Activated CD8-positive, alpha-beta T cell treated with anti-CD3 and anti-CD28 coated beads, Interleukin-2, amount 10 ng/mL, durations not matched to agents 7 days and 5 days (primary cell): Measurements from ENCODE around the gene CDCA5. TPM values are rescaled to one million over a fixed set of nuclear protein-coding genes. Genes with fewer than 3 reads are reported as not detected.
"Not testable (repeated sequence)": the region's sequence is repeated elsewhere in the genome, so short reads cannot be mapped to it uniquely, and the experiment has no call there.

Source experiments
- ATAC-seq: fragments of 150-1000 bp; cut with Tn5 transposase; one replicate; pipeline ENCODE4 v1.10.0; 2021; ENCODE audit warnings: moderate library complexity
- CTCF ChIA-PET: fragments of 350-600 bp; sonication (Branson Sonifier 250); formaldehyde crosslinking; loops from one replicate; lab custom pipeline; 2021; ENCODE audit warnings: antibody characterized with exemption; lab: Charles Lee
- POLR2A ChIA-PET: fragments of 350-600 bp; sonication (Branson Sonifier 250); formaldehyde crosslinking; loops from one replicate; lab custom pipeline; 2021; ENCODE audit warnings: antibody characterized with exemption; lab: Charles Lee
- DNase-seq: peaks from one replicate; pipeline ENCODE4 v3.0.0-alpha.2; 2020
- H3K27ac Mint-ChIP-seq: one replicate; pipeline ENCODE4 v1.8.0; 2021; ENCODE audit warnings: mild to moderate bottlenecking, mixed read lengths
- H3K27me3 Mint-ChIP-seq: one replicate; pipeline ENCODE4 v1.8.0; 2021; ENCODE audit warnings: low read depth, mixed read lengths
- H3K36me3 Mint-ChIP-seq: one replicate; pipeline ENCODE4 v1.8.0; 2021; ENCODE audit warnings: low read depth, mixed read lengths
- H3K4me1 Mint-ChIP-seq: one replicate; pipeline ENCODE4 v1.8.0; 2021; ENCODE audit warnings: low read depth, mixed read lengths
- H3K4me3 Mint-ChIP-seq: one replicate; pipeline ENCODE4 v1.8.0; 2021; ENCODE audit warnings: mild to moderate bottlenecking, mixed read lengths
- H3K9me3 Mint-ChIP-seq: one replicate; pipeline ENCODE4 v1.8.0; 2022; ENCODE audit warnings: mixed read lengths; ENCODE audit not compliant: insufficient read depth
- total RNA-seq, 2 experiments: library from RNA; stranded (reverse); gene quantifications; one replicate each; pipeline ENCODE4 v1.2.3, GENCODE V29; 2021

The CDCA5 gene
- total RNA-seq, 2 experiments from 2014 or later = 127 to 129 TPM

GRCh38 chr11:65127473-65128181 lies 43.8 kb upstream of the CDCA5 start:
- no peak for DNase-seq
- Mint-ChIP-seq H3K4me3 (no peak overlapping the region), H3K27ac (no peak overlapping the region), H3K4me1 (peaks cover 20% of the 10 kb centered on the region), H3K27me3 (no peaks in the 10 kb centered on the region), H3K36me3 (peaks cover 51% of the 10 kb centered on the region), H3K9me3 (no peaks in the 10 kb centered on the region)
- CTCF ChIA-PET = no interaction called here
- POLR2A ChIA-PET = interaction anchor here (0.5 to 2.0 kb wide), 3 partner anchors 10 to 1809 kb away, joined by 3 to 5 read pairs (median 3); partner anchors contain the start of gene ZNHIT2
- ATAC-seq = no peak

DNA sequence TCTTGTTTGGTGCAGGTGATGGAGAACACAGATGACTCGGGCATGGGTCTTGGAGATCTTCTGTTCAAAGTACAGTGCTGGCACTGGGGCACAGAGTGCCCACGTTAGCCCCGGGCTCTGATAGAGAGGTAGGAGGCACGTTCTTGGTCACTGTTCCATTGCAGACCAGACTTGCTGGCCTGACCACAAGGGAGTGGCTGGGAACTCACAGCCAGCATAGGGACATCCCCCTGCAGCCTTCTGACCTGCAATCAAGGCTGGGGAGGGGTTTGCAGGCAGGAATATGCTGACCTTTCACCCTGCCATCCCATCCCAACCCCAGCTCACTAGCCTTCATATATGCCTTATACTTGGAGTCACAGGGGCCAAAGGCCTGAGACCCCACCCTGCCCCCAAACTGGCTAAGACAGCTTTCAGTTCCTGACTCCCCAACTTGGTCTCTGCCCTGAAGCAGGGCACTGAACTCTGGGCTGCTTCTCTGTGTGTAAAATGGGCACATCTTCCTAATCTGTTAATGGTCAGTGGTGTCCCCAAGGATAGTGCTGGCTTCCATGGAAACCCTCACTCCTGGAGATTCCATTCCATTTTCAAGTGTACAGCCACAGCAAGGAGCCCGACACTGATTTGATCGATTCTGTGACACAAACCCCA lies 42.9 kb upstream of the CDCA5 start:
- Mint-ChIP-seq H3K4me3 (no peak overlapping the region), H3K36me3 (peaks cover 51% of the 10 kb centered on the region), H3K27me3 (no peaks in the 10 kb centered on the region), H3K27ac (no peak overlapping the region), H3K9me3 (no peaks in the 10 kb centered on the region), H3K4me1 (peaks cover 16% of the 10 kb centered on the region)
- DNase-seq (no peak), ATAC-seq (no peak)
- ChIA-PET CTCF (no interaction called here), POLR2A (interaction anchor here (1.1 to 2.0 kb wide), 2 partner anchors 9 to 112 kb away, joined by 3 to 5 read pairs; partner anchors contain the start of gene ZNHIT2)

DNA sequence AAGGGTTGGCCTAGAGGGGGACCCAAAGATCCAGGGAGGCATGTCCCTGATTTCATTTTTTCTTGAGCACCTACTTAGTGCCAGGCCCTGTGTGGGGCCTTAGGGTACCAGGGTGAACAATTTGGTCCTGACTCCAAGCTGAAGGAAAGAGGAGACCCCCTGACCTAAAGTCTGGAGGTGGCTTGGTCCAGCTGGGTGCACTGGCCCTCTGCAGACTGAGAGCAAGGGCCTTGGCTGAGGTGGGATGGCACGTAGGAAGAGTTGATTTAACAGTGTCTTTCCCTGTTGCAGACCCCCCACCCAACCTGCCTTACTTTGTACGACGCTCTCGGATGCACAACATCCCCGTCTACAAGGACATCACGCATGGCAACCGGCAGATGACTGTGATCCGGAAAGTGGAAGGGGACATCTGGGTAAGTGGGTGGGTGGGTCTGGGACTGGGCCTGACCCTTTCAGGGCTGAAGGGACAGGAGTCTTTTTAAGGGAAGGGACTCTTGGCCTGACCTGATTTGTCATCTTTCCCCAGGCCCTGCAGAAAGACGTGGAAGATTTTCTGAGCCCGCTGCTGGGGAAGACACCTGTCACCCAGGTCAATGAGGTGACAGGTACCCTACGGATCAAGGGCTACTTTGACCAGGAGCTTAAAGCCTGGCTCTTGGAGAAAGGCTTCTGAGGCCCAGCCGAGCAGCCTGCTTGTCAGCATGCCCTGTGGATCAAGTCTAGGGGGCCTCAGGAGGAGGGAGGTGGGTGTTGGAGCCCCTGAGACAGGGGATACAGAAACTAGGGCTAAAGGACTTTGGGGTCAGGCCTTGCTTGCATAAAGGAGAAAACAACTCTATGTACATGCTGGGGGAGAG lies 41.6 kb upstream of the CDCA5 start:
- ATAC-seq (no peak), DNase-seq (no peak)
- Mint-ChIP-seq H3K27ac (no peak overlapping the region), H3K27me3 (no peaks in the 10 kb centered on the region), H3K9me3 (no peaks in the 10 kb centered on the region), H3K4me3 (no peak overlapping the region), H3K4me1 (peaks cover 26% of the 10 kb centered on the region), H3K36me3 (peaks cover 55% of the 10 kb centered on the region)
- CTCF ChIA-PET = no interaction called here
- POLR2A ChIA-PET = interaction anchor here (0.6 to 1.8 kb wide), 3 partner anchors 10 to 350 kb away, joined by 4 to 5 read pairs (median 4); no protein-coding TSS in a partner anchor

DNA sequence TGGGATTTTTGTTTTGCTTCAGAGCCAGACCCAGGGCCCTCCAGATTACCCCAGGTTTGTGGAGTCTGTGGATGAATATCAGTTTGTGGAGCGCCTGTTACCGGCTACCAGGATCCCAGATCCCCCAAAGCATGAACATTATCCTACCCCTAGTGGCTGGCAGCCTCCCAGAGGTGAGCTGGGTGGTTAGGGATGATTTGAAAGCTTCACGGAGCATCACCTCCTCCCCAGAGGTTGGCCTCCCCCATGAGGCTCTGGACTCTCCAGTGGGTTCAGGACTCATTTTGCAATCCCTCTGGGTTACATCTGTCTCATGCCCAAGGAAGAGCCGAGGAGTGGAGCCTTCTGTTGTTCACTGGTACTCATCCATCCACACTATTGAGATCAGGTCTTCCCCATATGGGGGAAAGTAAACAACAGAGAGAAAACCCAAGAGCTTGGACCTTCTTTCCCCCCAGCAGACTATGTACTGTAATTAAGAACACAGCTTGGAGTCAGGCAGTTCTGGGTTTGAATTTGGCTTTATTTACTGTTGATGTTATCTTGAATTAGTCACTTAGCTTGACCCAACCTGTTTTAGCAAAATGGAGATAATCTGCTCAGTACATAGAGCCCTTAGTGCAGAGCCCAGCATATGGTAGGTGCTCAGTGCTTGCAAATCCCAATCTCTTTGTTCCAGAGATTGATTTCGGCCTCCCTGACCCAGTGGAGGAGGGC lies 40.8 kb upstream of the CDCA5 start:
- ATAC-seq (no peak), DNase-seq (no peak)
- no peaks in the 10 kb centered on the region for H3K9me3 Mint-ChIP-seq
- no peak overlapping the region for H3K4me3 Mint-ChIP-seq
- peaks cover 34% of the 10 kb centered on the region for H3K4me1 Mint-ChIP-seq
- H3K27me3 Mint-ChIP-seq = no peaks in the 10 kb centered on the region
- ChIA-PET POLR2A (interaction anchor here (0.6 to 1.8 kb wide), 3 partner anchors 11 to 350 kb away, joined by 4 to 5 read pairs (median 4); no protein-coding TSS in a partner anchor), CTCF (no interaction called here)
- H3K36me3 Mint-ChIP-seq = peaks cover 60% of the 10 kb centered on the region
- H3K27ac Mint-ChIP-seq = no peak overlapping the region

DNA sequence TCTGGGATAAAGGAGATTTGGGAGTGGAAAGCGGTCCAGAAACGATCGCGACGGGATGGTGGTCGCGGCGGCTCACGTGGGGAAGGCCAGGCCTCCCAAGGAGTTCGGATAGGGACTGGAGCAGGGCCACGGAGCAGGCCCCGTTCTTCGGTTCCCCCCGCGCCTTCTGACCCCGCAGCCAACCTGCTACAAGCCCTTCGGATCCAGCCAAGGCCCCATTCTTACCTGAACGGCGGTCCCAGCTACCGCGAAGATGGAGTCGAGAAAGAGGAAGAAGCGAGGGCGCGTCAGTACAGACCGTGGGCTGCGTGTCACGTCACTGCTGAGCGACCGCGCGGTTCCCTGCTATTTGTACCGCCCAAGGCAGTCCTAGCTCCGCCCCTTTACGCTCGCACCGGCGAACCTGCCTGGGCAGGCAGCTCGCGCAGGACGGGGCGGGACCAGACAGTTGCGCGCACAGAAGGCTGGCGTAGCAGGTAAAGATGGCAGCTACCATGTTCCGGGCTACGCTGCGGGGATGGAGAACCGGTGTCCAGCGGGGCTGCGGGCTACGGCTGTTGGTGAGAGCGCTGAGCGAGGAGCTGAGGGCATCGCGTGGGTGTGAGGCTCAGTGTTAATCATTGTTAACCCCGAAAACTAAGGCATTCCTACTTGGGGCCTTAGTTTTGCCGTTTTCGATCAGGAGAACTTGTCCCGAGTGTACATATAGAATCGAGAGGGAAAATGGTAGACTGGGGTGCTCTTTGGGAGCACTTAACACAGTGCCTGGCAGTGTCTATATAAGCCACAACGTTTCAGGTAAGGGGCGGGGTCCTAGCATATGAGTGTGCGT lies 38.2 kb upstream of the CDCA5 start, which contains the start of the genes FAU and MRPL49:
Gene FAU (minus strand): TSS at position 270 of the 832 bp plus-strand sequence. CDS start 321 bp downstream, outside the sequence.
Gene MRPL49 (plus strand): TSS at position 457 of the 832 bp plus-strand sequence. CDS start 26 bp downstream, at position 483.
- peak; percentile 85 for ATAC-seq
- ChIA-PET CTCF (interaction anchor here (0.8 to 3.5 kb wide), 18 partner anchors 10 to 418 kb away, joined by 3 to 56 read pairs (median 4); partner anchors contain the start of genes ARL2, CAPN1, CDC42BPG and CDC42EP2), POLR2A (interaction anchor here (0.6 to 2.9 kb wide), 33 partner anchors 9 to 1172 kb away, joined by 3 to 31 read pairs (median 4); partner anchors contain the start of genes ARL2, ATG2A, CAPN1 and CDCA5)
- peaks cover 68% of the 10 kb centered on the region for H3K36me3 Mint-ChIP-seq
- peak; percentile 100 for DNase-seq
- no peaks in the 10 kb centered on the region for H3K9me3 Mint-ChIP-seq
- peak within 1 kb of the TSS; percentile 100 for H3K4me3 Mint-ChIP-seq
- H3K27ac Mint-ChIP-seq = peak within 1 kb of the TSS; percentile 99
- H3K4me1 Mint-ChIP-seq = peaks cover 47% of the 10 kb centered on the region
- no peaks in the 10 kb centered on the region for H3K27me3 Mint-ChIP-seq

GRCh38 chr11:65121447-65121864 lies 37.6 kb upstream of the CDCA5 start:
- no peaks in the 10 kb centered on the region for H3K27me3 Mint-ChIP-seq
- H3K27ac Mint-ChIP-seq = peak overlapping the region; percentile 99
- ATAC-seq (peak; percentile 1), DNase-seq (peak; percentile 44)
- H3K4me3 Mint-ChIP-seq = peak overlapping the region; percentile 100
- ChIA-PET POLR2A (interaction anchor here (0.6 to 2.9 kb wide), 28 partner anchors 9 to 379 kb away, joined by 3 to 31 read pairs (median 4); partner anchors contain the start of genes ARL2, ATG2A, CAPN1 and CDCA5), CTCF (interaction anchor here (0.8 to 3.5 kb wide), 16 partner anchors 10 to 277 kb away, joined by 3 to 56 read pairs (median 4); partner anchors contain the start of genes ARL2, CAPN1, CDC42BPG and SAC3D1)
- H3K4me1 Mint-ChIP-seq = peaks cover 51% of the 10 kb centered on the region
- no peaks in the 10 kb centered on the region for H3K9me3 Mint-ChIP-seq
- peaks cover 68% of the 10 kb centered on the region for H3K36me3 Mint-ChIP-seq

GRCh38 chr11:65120831-65121230 lies 37.0 kb upstream of the CDCA5 start:
- DNase-seq = no peak
- H3K4me1 Mint-ChIP-seq = peaks cover 57% of the 10 kb centered on the region
- ChIA-PET POLR2A (interaction anchor here (0.5 to 2.9 kb wide), 9 partner anchors 9 to 247 kb away, joined by 3 to 31 read pairs (median 7); partner anchors contain the start of genes ARL2, SAC3D1, SYVN1 and TM7SF2), CTCF (interaction anchor here (0.8 to 3.5 kb wide), 10 partner anchors 9 to 342 kb away, joined by 3 to 56 read pairs (median 4); partner anchors contain the start of genes ARL2, CAPN1, SAC3D1 and TM7SF2)
- no peaks in the 10 kb centered on the region for H3K27me3 Mint-ChIP-seq
- H3K9me3 Mint-ChIP-seq = no peaks in the 10 kb centered on the region
- ATAC-seq = no peak
- peaks cover 63% of the 10 kb centered on the region for H3K36me3 Mint-ChIP-seq
- H3K4me3 Mint-ChIP-seq = peak overlapping the region; percentile 100
- H3K27ac Mint-ChIP-seq = peak overlapping the region; percentile 99

DNA sequence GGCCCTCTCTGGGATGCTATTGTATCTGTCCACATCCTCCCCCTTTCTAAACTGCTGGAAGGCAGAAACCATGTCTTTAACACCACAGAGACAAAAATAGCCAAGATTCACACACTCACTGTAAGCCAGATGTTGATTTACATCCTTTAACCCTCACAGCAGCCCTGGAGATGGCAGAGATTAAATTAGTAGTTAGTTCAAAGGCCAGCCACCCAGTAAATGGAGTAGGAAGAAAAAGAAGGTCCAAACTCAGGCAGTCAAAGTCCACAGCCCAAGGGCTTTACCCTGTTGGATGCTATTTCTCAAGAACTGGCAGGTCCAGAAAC lies 35.8 kb upstream of the CDCA5 start:
- CTCF ChIA-PET = interaction anchor here (0.6 to 3.5 kb wide), 7 partner anchors 8 to 271 kb away, joined by 3 to 56 read pairs (median 4); partner anchors contain the start of gene TM7SF2
- Mint-ChIP-seq H3K36me3 (peaks cover 64% of the 10 kb centered on the region), H3K4me3 (peak overlapping the region; percentile 100), H3K27ac (peak overlapping the region; percentile 99), H3K9me3 (no peaks in the 10 kb centered on the region), H3K27me3 (no peaks in the 10 kb centered on the region), H3K4me1 (peaks cover 63% of the 10 kb centered on the region)
- DNase-seq (no peak), ATAC-seq (no peak)
- POLR2A ChIA-PET = interaction anchor here (1.1 to 1.3 kb wide), 2 partner anchors 79 to 316 kb away, joined by 3 read pairs; partner anchors contain the start of gene SAC3D1

DNA sequence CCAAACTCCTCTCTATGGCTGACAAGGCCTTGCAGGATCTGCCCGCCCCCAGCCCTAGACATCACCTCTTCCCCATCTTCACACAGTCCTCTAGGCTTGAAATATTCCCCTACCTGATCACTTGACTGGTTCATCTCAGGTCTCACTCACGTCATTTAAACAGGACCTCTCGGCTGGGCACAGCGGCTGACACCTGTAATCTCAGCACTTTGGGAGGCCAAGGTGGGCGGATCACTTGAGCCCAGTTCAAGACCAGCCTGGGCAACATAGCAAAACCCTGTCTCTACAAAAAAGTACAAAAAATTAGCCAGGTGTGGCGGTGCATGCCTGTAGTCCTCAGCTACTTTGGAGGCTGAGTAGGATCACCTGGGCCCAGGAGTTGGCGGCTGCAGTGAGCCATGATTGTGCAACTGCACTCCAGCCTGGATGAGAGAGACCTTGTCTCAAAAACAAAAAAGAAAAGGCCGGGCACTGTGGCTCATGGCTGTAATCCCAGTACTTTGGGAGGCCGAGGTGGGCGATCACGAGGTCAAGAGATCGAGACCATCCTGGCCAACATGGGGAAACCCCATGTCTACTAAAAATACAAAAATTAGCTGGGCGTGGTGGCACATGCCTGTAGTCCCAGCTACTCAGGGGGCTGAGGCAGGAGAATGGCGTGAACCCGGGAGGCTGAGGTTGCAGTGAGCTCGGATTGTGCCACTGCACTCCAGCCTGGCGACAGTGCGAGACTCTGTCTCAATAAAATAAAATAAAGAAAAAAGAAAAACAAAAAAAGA lies 35.2 kb upstream of the CDCA5 start:
- not testable (repeated sequence) for H3K9me3 Mint-ChIP-seq, H3K4me3 Mint-ChIP-seq, ATAC-seq, H3K27me3 Mint-ChIP-seq, DNase-seq
- peaks cover 61% of the 10 kb centered on the region for H3K36me3 Mint-ChIP-seq
- ChIA-PET POLR2A (interaction anchor here (0.9 to 2.8 kb wide), 6 partner anchors 22 to 456 kb away, joined by 3 to 12 read pairs (median 4); partner anchors contain the start of genes ARL2, EHBP1L1, POLA2 and SAC3D1), CTCF (interaction anchor here (0.6 to 3.0 kb wide), 15 partner anchors 9 to 315 kb away, joined by 3 to 17 read pairs (median 6); partner anchors contain the start of genes ARL2, SYVN1 and VPS51)
- H3K4me1 Mint-ChIP-seq = peaks cover 58% of the 10 kb centered on the region
- H3K27ac Mint-ChIP-seq = peak overlapping the region; percentile 69
